ENCODE measurements around the gene HIPK1. TPM values are rescaled to one million over a fixed set of nuclear protein-coding genes. Genes with fewer than 3 reads are reported as not detected.

The HIPK1 gene
- total RNA-seq, 2 experiments from 2014 or later = 20.4 to 52.6 TPM

GRCh38 chr1:113913312-113913668, 15.8 kb upstream of the HIPK1 start:
- TF ChIP-seq CTCF (conservative IDR thresholded peaks at IDR 0.05; ENCODE audit: low read length) (no peak), EZH2phosphoT487 (IDR thresholded peaks at IDR 0.05; ENCODE audit: borderline replicate concordance, low read depth, low read length) (no peak)
- intact Hi-C loops (cut with micrococcal nuclease; ENCODE audit: unreplicated experiment) = no loop called here
- no peak for DNase-seq (ENCODE audit: low spot score)
- Histone ChIP-seq H3K79me2 (ENCODE audit: insufficient read depth, low read depth, low read length) (0 out of 2 replicates have a peak, but pooled peaks cover 10% of the 10 kb centered on the region), H3K27ac (ENCODE audit: low read depth, low read length, poor library complexity, severe bottlenecking) (no peak overlapping the region), H3K36me3 (ENCODE audit: insufficient read depth, low read length) (peaks cover 77% of the 10 kb centered on the region), H3K9me3 (ENCODE audit: low read length) (no peaks in the 10 kb centered on the region), H3K4me3 (ENCODE audit: low read depth, low read length, poor library complexity, severe bottlenecking) (no peak overlapping the region), H3K9me2 (ENCODE audit: insufficient read depth, low read length) (no peaks in the 10 kb centered on the region), H3K4me2 (ENCODE audit: low read length) (no peak overlapping the region), H3K4me1 (ENCODE audit: insufficient read depth, low read length, poor library complexity, severe bottlenecking) (peaks cover 1% of the 10 kb centered on the region), H4K20me1 (ENCODE audit: insufficient read depth, low read length) (no peaks in the 10 kb centered on the region), H2AFZ (ENCODE audit: low read length) (no peak overlapping the region)
- BruUV-seq (replicated peaks) = no TSS peak
- ChIA-PET CTCF (ENCODE audit: unreplicated experiment) (interaction anchor here (0.5 kb wide), 1 partner anchor 154 kb away, joined by 3 read pairs; the partner anchor contains the start of gene PHTF1), POLR2A (interaction anchor here (0.5 to 1.6 kb wide), 3 partner anchors 14 to 151 kb away, joined by 3 to 11 read pairs (median 5); no protein-coding TSS in a partner anchor)

- no peaks in the 10 kb centered on the region for H3K9me3 ChIP-seq (ENCODE audit: low read length)
- H3K9me2 ChIP-seq (ENCODE audit: insufficient read depth, low read length) = no peaks in the 10 kb centered on the region
- H4K20me1 ChIP-seq (ENCODE audit: insufficient read depth, low read length) = no peaks in the 10 kb centered on the region
- no peak overlapping the region for H3K4me2 ChIP-seq (ENCODE audit: low read length)
- TF ChIP-seq EZH2phosphoT487 (IDR thresholded peaks at IDR 0.05; ENCODE audit: borderline replicate concordance, low read depth, low read length) = no peak
- no peak for TF ChIP-seq CTCF (conservative IDR thresholded peaks at IDR 0.05; ENCODE audit: low read length)
- peaks cover 70% of the 10 kb centered on the region for H3K36me3 ChIP-seq (ENCODE audit: insufficient read depth, low read length)
- CTCF ChIA-PET (ENCODE audit: unreplicated experiment) = interaction anchor here (1.0 kb wide), 1 partner anchor 14 kb away, joined by 3 read pairs; no protein-coding TSS in a partner anchor
- no peak overlapping the region for H2AFZ ChIP-seq (ENCODE audit: low read length)
- no peak overlapping the region for H3K4me3 ChIP-seq (ENCODE audit: low read depth, low read length, poor library complexity, severe bottlenecking)
- intact Hi-C loops (cut with micrococcal nuclease; ENCODE audit: unreplicated experiment) = no loop called here
- BruUV-seq (replicated peaks) = no TSS peak
- H3K4me1 ChIP-seq (ENCODE audit: insufficient read depth, low read length, poor library complexity, severe bottlenecking) = peaks cover 9% of the 10 kb centered on the region
- POLR2A ChIA-PET = interaction anchor here (0.6 to 1.6 kb wide), 4 partner anchors 14 to 794 kb away, joined by 3 to 11 read pairs (median 4); no protein-coding TSS in a partner anchor
- DNase-seq (ENCODE audit: low spot score) = no peak
- H3K27ac ChIP-seq (ENCODE audit: low read depth, low read length, poor library complexity, severe bottlenecking) = no peak overlapping the region
- 0 out of 2 replicates have a peak, but pooled peaks cover 10% of the 10 kb centered on the region for H3K79me2 ChIP-seq (ENCODE audit: insufficient read depth, low read depth, low read length)
Measured at GRCh38 chr1:113913887-113914664, 15.0 kb upstream of the HIPK1 start.

GRCh38 chr1:113916974-113917373, 12.2 kb upstream of the HIPK1 start:
- H3K9me2 ChIP-seq (ENCODE audit: insufficient read depth, low read length) = no peaks in the 10 kb centered on the region
- TF ChIP-seq CTCF (conservative IDR thresholded peaks at IDR 0.05; ENCODE audit: low read length) (no peak), EZH2phosphoT487 (IDR thresholded peaks at IDR 0.05; ENCODE audit: borderline replicate concordance, low read depth, low read length) (no peak)
- no peaks in the 10 kb centered on the region for H4K20me1 ChIP-seq (ENCODE audit: insufficient read depth, low read length)
- H3K4me3 ChIP-seq (ENCODE audit: low read depth, low read length, poor library complexity, severe bottlenecking) = no peak overlapping the region
- CTCF ChIA-PET (ENCODE audit: unreplicated experiment) = no interaction called here
- POLR2A ChIA-PET = interaction anchor here (0.5 to 1.7 kb wide), 2 partner anchors 13 to 24 kb away, joined by 3 to 6 read pairs; partner anchors contain the start of genes AP4B1 and DCLRE1B
- 0 out of 2 replicates have a peak, but pooled peaks cover 10% of the 10 kb centered on the region for H3K79me2 ChIP-seq (ENCODE audit: insufficient read depth, low read depth, low read length)
- no TSS peak for BruUV-seq (replicated peaks)
- H3K36me3 ChIP-seq (ENCODE audit: insufficient read depth, low read length) = peaks cover 43% of the 10 kb centered on the region
- intact Hi-C loops (cut with micrococcal nuclease; ENCODE audit: unreplicated experiment) = no loop called here
- H3K4me1 ChIP-seq (ENCODE audit: insufficient read depth, low read length, poor library complexity, severe bottlenecking) = peaks cover 11% of the 10 kb centered on the region
- no peak for DNase-seq (ENCODE audit: low spot score)
- H2AFZ ChIP-seq (ENCODE audit: low read length) = no peak overlapping the region
- no peaks in the 10 kb centered on the region for H3K9me3 ChIP-seq (ENCODE audit: low read length)
- no peak overlapping the region for H3K4me2 ChIP-seq (ENCODE audit: low read length)
- H3K27ac ChIP-seq (ENCODE audit: low read depth, low read length, poor library complexity, severe bottlenecking) = no peak overlapping the region

All from OCI-LY7 (cell line).